Medulla oblongata (tissue), 1 donor: ENCODE measurements around the gene OSBPL3.

ENCODE experiments used
- DNase-seq: peaks from one replicate; pipeline ENCODE4 v3.0.0-alpha.2; 2015; ENCODE audit errors: extremely low spot score

Gene OSBPL3

DNA sequence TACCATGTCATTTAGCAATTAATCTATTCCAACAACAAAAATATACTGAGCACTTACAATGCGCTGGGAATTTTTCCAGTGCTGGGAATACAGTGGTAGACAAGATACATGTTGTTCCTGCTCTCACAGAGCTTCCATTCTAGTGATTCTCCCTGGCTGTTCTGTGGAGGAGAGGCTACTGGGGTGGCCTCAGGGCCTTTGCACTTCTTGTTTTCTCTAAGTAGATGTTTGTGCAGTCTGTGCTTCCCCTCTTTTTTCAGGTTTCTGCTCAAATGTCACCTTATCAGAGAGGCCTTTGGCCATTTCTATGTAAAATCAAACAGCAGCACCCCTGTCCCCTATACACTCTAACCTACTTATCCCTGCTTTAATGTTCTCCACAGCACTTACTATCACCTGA, 24.7 kb downstream of the OSBPL3 start:
- DNase-seq: no peak

DNA sequence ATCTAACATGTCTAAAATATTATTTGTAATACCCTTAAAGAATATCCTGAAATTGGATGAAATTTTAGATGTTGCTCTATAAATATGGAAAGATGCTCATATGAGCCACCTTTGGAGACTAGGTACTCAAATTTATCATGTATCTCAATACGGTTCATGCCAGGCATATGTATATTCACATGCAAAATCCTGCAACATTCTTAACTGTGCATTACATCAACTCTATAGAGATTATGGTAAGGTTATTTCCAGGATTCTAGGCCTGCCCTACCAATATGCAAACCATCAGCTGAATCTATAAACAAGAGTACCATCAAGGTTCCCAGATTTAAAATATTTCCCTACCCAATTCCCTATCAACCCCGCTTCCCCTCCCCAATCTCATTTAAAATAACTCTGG, 27.5 kb downstream of the OSBPL3 start:
- DNase-seq: no peak

- no peak for DNase-seq
Measured at GRCh38 chr7:24951441-24951980, 28.5 kb downstream of the OSBPL3 start.

DNA sequence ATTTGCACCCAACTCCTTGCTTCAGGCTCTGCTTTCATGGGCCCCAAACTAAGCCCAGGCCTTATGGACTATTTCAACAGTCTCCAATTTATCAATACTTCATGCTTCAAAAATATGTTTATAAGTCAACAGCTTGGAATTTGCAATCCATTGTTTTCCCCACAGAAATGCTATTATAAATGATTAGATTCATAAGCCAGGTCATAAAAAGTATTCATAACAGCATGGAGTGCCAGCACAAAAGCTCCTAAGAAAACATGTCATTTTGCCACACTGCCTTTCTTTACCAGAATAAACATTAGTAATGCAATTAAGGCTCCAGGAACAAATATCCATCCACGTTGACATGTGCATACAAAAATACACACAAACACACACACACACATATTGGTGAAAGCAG, 30.1 kb downstream of the OSBPL3 start:
- no peak for DNase-seq

DNA sequence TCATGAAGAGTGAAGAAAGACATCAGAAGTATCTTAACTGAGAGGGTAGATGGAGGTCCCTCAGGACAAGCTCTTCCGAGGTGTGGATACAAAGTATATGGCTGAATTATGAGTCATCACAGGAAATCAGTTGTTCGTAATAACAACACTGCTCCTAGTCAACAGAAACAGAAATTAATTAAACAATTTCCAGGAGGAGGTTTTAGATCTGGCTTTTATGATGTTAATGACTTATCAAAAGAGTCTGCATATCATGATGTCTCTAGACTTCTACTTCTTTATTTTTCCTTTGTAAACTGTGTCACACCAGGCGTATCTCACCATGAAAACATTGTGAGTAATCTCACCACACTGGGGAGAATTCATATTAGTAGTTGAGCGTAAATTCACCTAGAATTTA, 31.2 kb downstream of the OSBPL3 start:
- no peak for DNase-seq

DNA sequence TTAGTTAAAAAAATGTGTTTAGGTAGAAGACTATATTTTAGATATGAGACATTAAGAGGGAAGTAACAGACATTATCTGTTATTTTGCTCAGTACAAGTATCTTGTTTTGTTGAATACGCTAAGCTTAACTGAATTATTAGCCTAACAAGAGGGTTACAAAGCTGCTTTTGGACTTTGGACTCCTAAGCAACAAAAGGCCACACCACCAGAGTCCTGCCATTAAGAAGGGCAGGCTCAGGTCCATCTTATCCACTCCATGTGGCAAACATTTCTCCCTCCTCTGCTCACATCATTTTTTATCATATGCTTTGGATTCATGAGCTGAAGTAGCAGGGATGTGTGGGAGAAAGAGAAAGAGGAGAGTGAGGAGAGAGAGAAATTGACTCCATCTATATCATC, 33.5 kb downstream of the OSBPL3 start:
- no peak for DNase-seq

GRCh38 chr7:24945899-24946298, 34.1 kb downstream of the OSBPL3 start:
- no peak for DNase-seq

GRCh38 chr7:24943096-24943948, 36.7 kb downstream of the OSBPL3 start:
- DNase-seq: no peak

DNA sequence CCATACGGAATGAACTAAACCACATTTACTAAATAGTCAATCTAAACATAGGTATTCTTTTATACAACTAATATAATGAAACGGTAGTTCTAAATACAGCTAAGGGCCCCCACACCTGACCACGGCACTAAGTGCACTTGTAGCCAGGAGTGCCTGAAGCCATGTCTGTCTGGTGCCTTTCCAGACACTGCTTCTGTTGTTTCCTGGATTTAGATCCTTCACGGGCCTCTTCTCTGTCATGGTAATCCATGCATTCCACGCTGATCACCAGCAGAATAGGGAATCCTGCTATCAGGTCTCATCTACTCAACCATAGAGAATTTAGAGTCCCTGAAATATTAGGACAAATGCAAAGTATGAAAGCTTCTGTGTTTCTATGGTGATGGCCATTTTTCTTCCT, 37.8 kb downstream of the OSBPL3 start:
- no peak for DNase-seq

DNA sequence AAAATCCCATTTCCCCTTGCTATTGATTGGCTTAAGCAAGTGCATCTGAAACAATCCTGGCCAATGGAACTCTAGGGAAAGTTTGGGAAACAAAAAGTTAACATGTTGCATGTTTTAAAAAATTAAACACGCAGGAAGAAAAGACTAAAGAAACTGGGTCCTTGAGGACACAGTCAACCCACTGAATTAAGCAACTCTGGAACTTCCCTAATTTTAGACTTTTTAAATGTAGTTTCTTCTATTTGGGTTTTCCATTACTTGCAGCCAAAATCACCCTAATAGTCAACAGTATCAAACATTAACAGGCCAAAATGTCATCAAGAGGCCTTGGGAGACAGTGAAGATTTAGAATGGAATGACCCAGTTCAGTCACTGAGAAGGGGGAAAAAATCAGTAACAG, 40.6 kb downstream of the OSBPL3 start:
- no peak for DNase-seq

GRCh38 chr7:24936121-24936824, 43.7 kb downstream of the OSBPL3 start:
- DNase-seq: peak; percentile 33

- no peak for DNase-seq
Measured at GRCh38 chr7:24933298-24933697, 46.7 kb downstream of the OSBPL3 start.

- DNase-seq: no peak
Measured at GRCh38 chr7:24932815-24933214, 47.2 kb downstream of the OSBPL3 start.

DNA sequence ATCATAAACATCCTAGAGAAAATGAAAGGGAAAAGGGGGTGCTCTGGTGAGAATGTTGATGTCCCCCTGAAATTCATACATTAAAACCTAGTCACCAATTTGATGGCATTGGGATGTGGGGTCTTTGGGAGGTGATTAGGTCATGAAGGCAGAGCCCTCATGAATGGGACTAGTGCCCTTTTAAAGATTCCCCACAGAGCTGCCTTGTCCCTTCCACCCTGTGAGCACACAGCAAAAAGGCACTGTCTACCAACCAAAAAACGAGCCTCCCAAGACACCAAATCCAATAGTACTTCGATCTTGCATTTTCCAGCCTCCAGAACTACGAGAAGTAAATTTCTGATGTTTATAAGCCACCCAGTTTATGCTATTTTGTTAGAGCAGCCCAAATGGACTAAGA, 47.6 kb downstream of the OSBPL3 start:
- no peak for DNase-seq

- DNase-seq: no peak
Measured at GRCh38 chr7:24931844-24932243, 48.1 kb downstream of the OSBPL3 start.

GRCh38 chr7:24930856-24931255, 49.1 kb downstream of the OSBPL3 start:
- DNase-seq: no peak

GRCh38 chr7:24926623-24927524, 53.1 kb downstream of the OSBPL3 start:
- no peak for DNase-seq

DNA sequence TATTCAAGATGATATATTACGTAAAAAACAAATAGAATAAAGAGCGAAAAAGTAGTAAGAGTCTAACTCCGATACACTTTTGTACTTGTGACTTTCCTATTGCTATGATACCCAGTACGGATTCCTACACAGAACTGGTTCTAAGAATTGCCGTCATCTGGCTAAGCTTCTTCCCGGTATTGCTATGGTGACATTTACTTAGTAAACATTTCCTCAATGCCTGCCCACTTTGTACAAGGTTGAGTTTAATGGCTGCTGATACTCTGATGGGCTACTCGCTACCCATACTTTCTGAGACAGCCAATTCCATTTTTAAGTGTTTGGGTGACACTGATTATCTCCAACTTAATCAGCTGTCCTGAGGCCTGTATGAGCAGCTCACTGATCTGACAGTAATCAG, 55.6 kb downstream of the OSBPL3 start:
- DNase-seq: no peak

DNA sequence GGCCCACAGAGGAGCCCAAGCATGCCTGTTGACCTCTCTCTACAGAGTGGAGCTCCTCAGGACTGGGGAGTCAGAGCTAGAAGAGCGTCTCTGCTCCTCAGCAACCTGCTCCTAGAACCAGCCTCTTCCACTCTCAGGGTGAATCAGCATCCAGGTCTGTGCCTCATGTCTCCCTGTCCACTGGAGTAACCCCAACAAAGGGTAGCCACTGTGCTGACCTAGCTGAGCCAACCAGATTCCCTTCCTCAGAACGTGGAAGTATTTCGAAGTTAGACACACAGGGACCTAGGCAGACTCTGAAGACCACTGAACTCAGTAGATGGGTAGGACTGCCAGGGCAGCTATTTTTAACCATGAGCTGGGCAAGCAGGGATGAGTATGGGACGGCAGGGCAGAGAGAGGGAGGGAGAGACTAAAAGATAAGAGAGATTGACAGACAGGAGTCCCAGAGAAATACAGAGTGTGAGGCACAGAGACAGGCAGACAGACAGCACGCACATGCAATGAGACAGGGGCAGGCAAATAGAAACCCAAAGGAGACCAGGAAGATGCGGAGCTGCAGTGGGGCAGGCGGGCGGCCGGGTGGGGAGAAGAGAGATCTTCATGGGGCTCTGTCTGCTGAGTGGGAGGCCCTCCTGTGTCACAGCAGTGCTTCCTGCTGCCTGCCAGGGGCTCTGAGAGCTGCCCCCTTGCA, 56.7 kb downstream of the OSBPL3 start:
- DNase-seq: no peak

DNA sequence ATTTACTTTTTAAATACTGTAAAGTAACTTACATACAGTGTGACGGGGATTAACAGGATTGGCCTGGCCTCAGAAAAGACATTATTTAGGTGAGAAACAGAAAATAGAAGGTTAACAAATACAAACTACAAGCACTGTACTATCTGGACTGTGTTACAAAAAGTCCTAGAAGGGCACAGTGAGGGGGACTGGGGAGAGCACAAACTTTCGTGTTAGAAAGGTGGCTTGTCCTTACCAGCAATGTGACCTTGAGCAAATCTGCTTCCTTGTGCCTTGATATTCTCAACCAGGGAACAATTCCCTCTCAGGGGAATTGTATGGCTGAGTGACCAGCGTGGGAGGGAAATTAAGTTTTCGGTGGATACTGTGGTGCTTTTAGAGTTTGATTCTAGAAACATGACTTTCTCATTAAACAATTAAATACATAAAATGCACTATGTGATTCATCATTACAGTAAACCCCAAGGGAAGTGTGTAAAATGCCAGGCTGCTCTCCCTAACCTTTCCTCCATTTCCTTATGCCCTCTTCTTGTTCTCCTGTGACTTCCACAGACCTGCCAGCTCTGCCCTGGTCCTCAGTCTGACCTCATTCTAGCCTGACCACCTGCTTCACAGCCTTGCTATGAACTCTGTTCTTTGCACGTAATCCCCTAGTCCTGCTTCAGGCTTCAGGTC, 57.7 kb downstream of the OSBPL3 start:
- DNase-seq: no peak

DNA sequence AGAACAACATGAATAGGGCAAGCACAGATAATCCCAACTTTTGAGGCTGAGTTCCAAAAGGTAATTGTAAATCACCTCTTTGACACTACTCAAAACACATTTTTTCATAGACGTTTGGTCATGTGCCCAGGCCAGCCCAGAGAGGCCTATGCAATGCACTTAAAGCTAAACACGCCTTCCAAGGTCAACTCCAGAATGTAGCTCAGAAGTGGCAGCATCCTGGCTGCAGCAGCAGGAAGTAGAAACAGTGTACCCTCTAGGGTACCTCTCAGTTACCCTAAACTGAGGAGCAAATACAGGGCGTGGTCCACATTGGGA, 58.7 kb downstream of the OSBPL3 start:
- no peak for DNase-seq
